Astrocyte of the spinal cord (primary cell): ENCODE measurements around the gene EHBP1L1.

ENCODE experiments used
- DNase-seq: peaks from one replicate; pipeline ENCODE4 v3.0.0; 2011; ENCODE audit warnings: low read depth, low spot score
- H3K4me3 ChIP-seq: 2 replicates; pipeline ENCODE4 v1.5.1; 2011; ENCODE audit warnings: low read depth, mild to moderate bottlenecking, low read length, moderate library complexity
- CTCF ChIP-seq: IDR thresholded peaks from 2 replicates; pipeline ENCODE4 v1.5.1; 2012; ENCODE audit warnings: low read depth, mild to moderate bottlenecking, low read length, inconsistent platforms
- in situ Hi-C: cut with HindIII; loops from 2 replicates; pipeline ENCODE4 v1.10.0; 2017; ENCODE audit warnings: low sequenced_read_pairs

The EHBP1L1 gene

GRCh38 chr11:65639623-65640482 lies 64.0 kb downstream of the EHBP1L1 start:
- TF ChIP-seq CTCF: no peak
- no peak overlapping the region for H3K4me3 ChIP-seq
- DNase-seq: no peak
- in situ Hi-C loops: no loop called here

- no peak for DNase-seq
- in situ Hi-C loops: no loop called here
- no peak for TF ChIP-seq CTCF
- H3K4me3 ChIP-seq: no peak overlapping the region
Observed at GRCh38 chr11:65640483-65641296, 64.8 kb downstream of the EHBP1L1 start.

GRCh38 chr11:65641297-65642013 lies 65.6 kb downstream of the EHBP1L1 start:
- no peak for DNase-seq
- TF ChIP-seq CTCF: no peak
- in situ Hi-C loops: no loop called here
- no peak overlapping the region for H3K4me3 ChIP-seq
